Left ventricle myocardium inferior (tissue), 1 donor: ENCODE data around the gene CHD6. TPM values are rescaled to one million over a fixed set of nuclear protein-coding genes. Genes with fewer than 3 reads are reported as not detected.

Experiments used
- DNase-seq: peaks from one replicate; pipeline ENCODE4 v3.0.0-alpha.2; 2020
- H3K27ac ChIP-seq: fragments of 200-600 bp; replicated peaks from 2 replicates; pipeline ENCODE4 v1.8.0; 2021
- H3K27me3 ChIP-seq: fragments of 200-600 bp; 2 replicates; pipeline ENCODE4 v1.8.0; 2021; ENCODE audit warnings: low read depth
- H3K36me3 ChIP-seq: fragments of 200-600 bp; 2 replicates; pipeline ENCODE4 v1.8.0; 2021
- H3K4me1 ChIP-seq: fragments of 200-600 bp; 2 replicates; pipeline ENCODE4 v1.8.0; 2021
- H3K4me3 ChIP-seq: fragments of 200-600 bp; 2 replicates; pipeline ENCODE4 v1.8.0; 2021; ENCODE audit warnings: mild to moderate bottlenecking, moderate library complexity
- H3K9me3 ChIP-seq: fragments of 200-600 bp; replicated peaks from 2 replicates; pipeline ENCODE4 v1.8.0; 2021
- intact Hi-C: fragments of 100-400 bp; cut with micrococcal nuclease; formaldehyde crosslinking; loops from one replicate; pipeline ENCODE4 v1.11.0; 2022
- total RNA-seq: library from RNA; stranded (reverse); fragmentation: NEBNext Ultra II Directional; extraction: Animal tissue kit (Norgen Biotek cat#: 25700); gene quantifications from one replicate; pipeline ENCODE4 v1.2.1, GENCODE V29; 2021
- TF ChIP-seq, protein P1 (sequence below): fragments of 200-600 bp; IDR thresholded peaks from 2 replicates; pipeline ENCODE4 v1.8.0; 2021; ENCODE audit warnings: antibody characterized with exemption, mild to moderate bottlenecking, borderline replicate concordance
- donor health status: DM: no; HTN: yes; CAD: no; lungs with severe emphysema.

Gene CHD6
- total RNA-seq, 1 donor from 2014 or later, result 38.9 TPM

GRCh38 chr20:41552295-41553068 is 65.7 kb downstream of the CHD6 start:
- Histone ChIP-seq H3K4me1 (peaks cover 9% of the 10 kb centered on the region), H3K27ac (no peak overlapping the region), H3K4me3 (no peak overlapping the region), H3K9me3 (peaks cover 11% of the 10 kb centered on the region), H3K36me3 (peaks cover 9% of the 10 kb centered on the region), H3K27me3 (no peaks in the 10 kb centered on the region)
- TF ChIP-seq, protein P1, sequence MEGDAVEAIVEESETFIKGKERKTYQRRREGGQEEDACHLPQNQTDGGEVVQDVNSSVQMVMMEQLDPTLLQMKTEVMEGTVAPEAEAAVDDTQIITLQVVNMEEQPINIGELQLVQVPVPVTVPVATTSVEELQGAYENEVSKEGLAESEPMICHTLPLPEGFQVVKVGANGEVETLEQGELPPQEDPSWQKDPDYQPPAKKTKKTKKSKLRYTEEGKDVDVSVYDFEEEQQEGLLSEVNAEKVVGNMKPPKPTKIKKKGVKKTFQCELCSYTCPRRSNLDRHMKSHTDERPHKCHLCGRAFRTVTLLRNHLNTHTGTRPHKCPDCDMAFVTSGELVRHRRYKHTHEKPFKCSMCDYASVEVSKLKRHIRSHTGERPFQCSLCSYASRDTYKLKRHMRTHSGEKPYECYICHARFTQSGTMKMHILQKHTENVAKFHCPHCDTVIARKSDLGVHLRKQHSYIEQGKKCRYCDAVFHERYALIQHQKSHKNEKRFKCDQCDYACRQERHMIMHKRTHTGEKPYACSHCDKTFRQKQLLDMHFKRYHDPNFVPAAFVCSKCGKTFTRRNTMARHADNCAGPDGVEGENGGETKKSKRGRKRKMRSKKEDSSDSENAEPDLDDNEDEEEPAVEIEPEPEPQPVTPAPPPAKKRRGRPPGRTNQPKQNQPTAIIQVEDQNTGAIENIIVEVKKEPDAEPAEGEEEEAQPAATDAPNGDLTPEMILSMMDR, result no peak
- intact Hi-C loops, result no loop called here
- no peak for DNase-seq

- H3K27me3 ChIP-seq, result no peaks in the 10 kb centered on the region
- TF ChIP-seq, protein P1, result no peak
- H3K36me3 ChIP-seq, result peaks cover 9% of the 10 kb centered on the region
- intact Hi-C loops, result no loop called here
- no peak overlapping the region for H3K4me3 ChIP-seq
- no peak for DNase-seq
- H3K27ac ChIP-seq, result no peak overlapping the region
- peaks cover 11% of the 10 kb centered on the region for H3K9me3 ChIP-seq
- peaks cover 3% of the 10 kb centered on the region for H3K4me1 ChIP-seq
Observed at GRCh38 chr20:41551011-41551705, 67.0 kb downstream of the CHD6 start.

- intact Hi-C loops, result no loop called here
- Histone ChIP-seq H3K4me1 (peaks cover 5% of the 10 kb centered on the region), H3K9me3 (peaks cover 5% of the 10 kb centered on the region), H3K27ac (no peak overlapping the region), H3K36me3 (peaks cover 9% of the 10 kb centered on the region), H3K4me3 (no peak overlapping the region), H3K27me3 (no peaks in the 10 kb centered on the region)
- TF ChIP-seq, protein P1, result no peak
- no peak for DNase-seq
Observed at GRCh38 chr20:41547221-41547620, 71.0 kb downstream of the CHD6 start.

DNA sequence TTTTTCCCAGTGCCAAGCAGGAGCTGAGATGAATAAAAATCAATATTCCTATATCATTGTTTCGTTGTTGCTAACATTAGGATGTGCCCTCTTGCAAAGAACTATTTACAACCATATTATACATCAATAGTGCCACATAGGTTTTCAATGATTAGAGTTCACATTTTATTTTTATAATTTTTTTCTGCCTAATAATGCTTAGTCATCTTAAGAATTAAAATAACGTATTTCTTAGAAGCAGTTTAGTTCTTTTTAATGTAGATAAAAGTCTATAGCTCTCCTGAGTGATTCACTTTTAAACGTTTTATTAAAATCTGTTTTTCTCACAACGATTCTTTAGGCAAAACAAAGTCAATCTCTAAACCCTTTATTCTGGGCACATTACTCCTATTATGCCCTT is 71.6 kb downstream of the CHD6 start:
- Histone ChIP-seq H3K36me3 (peaks cover 9% of the 10 kb centered on the region), H3K4me3 (no peak overlapping the region), H3K9me3 (peaks cover 5% of the 10 kb centered on the region), H3K27me3 (no peaks in the 10 kb centered on the region), H3K4me1 (peaks cover 5% of the 10 kb centered on the region), H3K27ac (no peak overlapping the region)
- TF ChIP-seq, protein P1, result no peak
- intact Hi-C loops, result no loop called here
- no peak for DNase-seq

- H3K27me3 ChIP-seq, result no peaks in the 10 kb centered on the region
- intact Hi-C loops, result no loop called here
- H3K4me3 ChIP-seq, result no peak overlapping the region
- TF ChIP-seq, protein P1, result no peak
- H3K4me1 ChIP-seq, result peaks cover 14% of the 10 kb centered on the region
- H3K27ac ChIP-seq, result no peak overlapping the region
- no peaks in the 10 kb centered on the region for H3K9me3 ChIP-seq
- no peak for DNase-seq
- H3K36me3 ChIP-seq, result peaks cover 2% of the 10 kb centered on the region
Observed at GRCh38 chr20:41544472-41544871, 73.7 kb downstream of the CHD6 start.
